A549 (cell line): ENCODE measurements around the gene P2RX6.

Experiments
- CTCF ChIP-seq: fragments of >200 bp; sonication (Bioruptor Twin); formaldehyde crosslinking; IDR thresholded peaks from 3 replicates; pipeline ENCODE4 v1.5.1; 2016
- E2F6 ChIP-seq: IDR thresholded peaks from 2 replicates; pipeline ENCODE4 v1.6.1; 2012; ENCODE audit warnings: low read depth, borderline replicate concordance
- JUN ChIP-seq, 2 experiments: fragments of >200 bp; sonication (Bioruptor Twin); formaldehyde crosslinking; IDR thresholded peaks; 2 replicates in 1 of 2; 3 replicates in 1 of 2; pipeline ENCODE4 v1.6.1; 2016 to 2017
- REST ChIP-seq: fragments of 200-600 bp; sonication (generic); IDR thresholded peaks from 2 replicates; pipeline ENCODE4 v1.6.1; 2016; ENCODE audit warnings: antibody characterized with exemption, mild to moderate bottlenecking, moderate library complexity

GRCh38 chr22:21032037-21032867 lies 17.3 kb downstream of the P2RX6 start, which contains the start of gene SLC7A4:
- no peak for TF ChIP-seq E2F6
- TF ChIP-seq REST, result no peak
- no peak for TF ChIP-seq JUN (IDR thresholded peaks at IDR 0.05)
- TF ChIP-seq CTCF, result no peak
